Neural progenitor cell (in vitro differentiated cells): ENCODE results near the gene CFAP20.

Experiments used
- EZH2 ChIP-seq: fragments of 200-600 bp; sonication (generic); IDR thresholded peaks from 2 replicates; pipeline ENCODE4 v1.6.1; 2017; ENCODE audit warnings: antibody characterized with exemption, mild to moderate bottlenecking, moderate library complexity
- TF ChIP-seq, protein P1 (sequence below): fragments of 200-600 bp; sonication (generic); IDR thresholded peaks from 2 replicates; pipeline ENCODE4 v1.5.1; 2017; ENCODE audit warnings: antibody characterized with exemption, mild to moderate bottlenecking

GRCh38 chr16:58098207-58099096, 30.7 kb downstream of the CFAP20 start:
- TF ChIP-seq, protein P1, sequence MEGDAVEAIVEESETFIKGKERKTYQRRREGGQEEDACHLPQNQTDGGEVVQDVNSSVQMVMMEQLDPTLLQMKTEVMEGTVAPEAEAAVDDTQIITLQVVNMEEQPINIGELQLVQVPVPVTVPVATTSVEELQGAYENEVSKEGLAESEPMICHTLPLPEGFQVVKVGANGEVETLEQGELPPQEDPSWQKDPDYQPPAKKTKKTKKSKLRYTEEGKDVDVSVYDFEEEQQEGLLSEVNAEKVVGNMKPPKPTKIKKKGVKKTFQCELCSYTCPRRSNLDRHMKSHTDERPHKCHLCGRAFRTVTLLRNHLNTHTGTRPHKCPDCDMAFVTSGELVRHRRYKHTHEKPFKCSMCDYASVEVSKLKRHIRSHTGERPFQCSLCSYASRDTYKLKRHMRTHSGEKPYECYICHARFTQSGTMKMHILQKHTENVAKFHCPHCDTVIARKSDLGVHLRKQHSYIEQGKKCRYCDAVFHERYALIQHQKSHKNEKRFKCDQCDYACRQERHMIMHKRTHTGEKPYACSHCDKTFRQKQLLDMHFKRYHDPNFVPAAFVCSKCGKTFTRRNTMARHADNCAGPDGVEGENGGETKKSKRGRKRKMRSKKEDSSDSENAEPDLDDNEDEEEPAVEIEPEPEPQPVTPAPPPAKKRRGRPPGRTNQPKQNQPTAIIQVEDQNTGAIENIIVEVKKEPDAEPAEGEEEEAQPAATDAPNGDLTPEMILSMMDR: no peak
- no peak for TF ChIP-seq EZH2
